ENCODE data around the gene ZNF701.
"Not testable (repeated sequence)": the region's sequence is repeated elsewhere in the genome, so short reads cannot be mapped to it uniquely, and the experiment has no call there.

Gene ZNF701

GRCh38 chr19:52626915-52627314 lies 56.8 kb downstream of the ZNF701 start (continued):
- no peak for TF ChIP-seq ZNF18 (tag by site-specific recombination; IDR thresholded peaks at IDR 0.05)
- no peak for TF ChIP-seq ZNF654 (tag by site-specific recombination; IDR thresholded peaks at IDR 0.05; ENCODE audit: low read depth)
- no peak for TF ChIP-seq BCL6B (tag by site-specific recombination; IDR thresholded peaks at IDR 0.05)
- TF ChIP-seq PRDM4 (tag by site-specific recombination; IDR thresholded peaks at IDR 0.05) = no peak
- TF ChIP-seq GLIS1 (tag by site-specific recombination; IDR thresholded peaks at IDR 0.05) = no peak
- no peak for TF ChIP-seq RBAK (tag by site-specific recombination; IDR thresholded peaks at IDR 0.05)
- TF ChIP-seq ZNF548 (tag by site-specific recombination; IDR thresholded peaks at IDR 0.05) = no peak

- H3K4me3 ChIP-seq (ENCODE audit: low read depth, low read length); POLR2A ChIA-PET; H3K27ac ChIP-seq (ENCODE audit: extremely low read depth, low read depth, low read length); H3K4me1 ChIP-seq (ENCODE audit: control insufficient read depth, insufficient read depth, low read length); CTCF ChIA-PET; H3K9me3 ChIP-seq (ENCODE audit: control insufficient read depth, insufficient read depth, low read depth, low read length): not testable (repeated sequence)
- peaks cover 0 to 42% of the 10 kb centered on the region in 2 experiments; a peak in 1 of 3 replicates for H3K36me3 ChIP-seq (ENCODE audit: control insufficient read depth in 2 of 2, insufficient read depth in 1 of 2, low read length in 2 of 2)
These were observed 57.4 kb downstream of the ZNF701 start for GRCh38 chr19:52627441-52627840.

GRCh38 chr19:52635786-52636570 lies 65.9 kb downstream of the ZNF701 start:
- Histone ChIP-seq H3K4me3 (ENCODE audit: low read depth, low read length) (no peak overlapping the region), H3K4me1 (ENCODE audit: control insufficient read depth, insufficient read depth, low read length) (no peaks in the 10 kb centered on the region), H3K36me3 (ENCODE audit: control insufficient read depth in 2 of 2, insufficient read depth in 1 of 2, low read length in 2 of 2) (peaks cover 0 to 10% of the 10 kb centered on the region in 2 experiments; a peak in 1 of 3 replicates), H3K9me3 (ENCODE audit: control insufficient read depth, insufficient read depth, low read depth, low read length) (no peaks in the 10 kb centered on the region), H3K27ac (ENCODE audit: extremely low read depth, low read depth, low read length) (no peak overlapping the region)
- ChIA-PET CTCF (interaction anchor here (0.5 to 0.6 kb wide), 2 partner anchors 325 to 1529 kb away, joined by 4 to 6 read pairs; no protein-coding TSS in a partner anchor), POLR2A (no interaction called here)
- no peak for TF ChIP-seq PBX3 (CRISPR knock-in tag; IDR thresholded peaks at IDR 0.05)
- no peak for TF ChIP-seq ZNF121 (tag by site-specific recombination; IDR thresholded peaks at IDR 0.05)
- TF ChIP-seq SCRT1 (tag by site-specific recombination; IDR thresholded peaks at IDR 0.05; ENCODE audit: borderline replicate concordance) = no peak
- TF ChIP-seq ZNF664 (tag by site-specific recombination; IDR thresholded peaks at IDR 0.05) = no peak
- TF ChIP-seq ZNF707 (tag by site-specific recombination; IDR thresholded peaks at IDR 0.05) = no peak
- TF ChIP-seq ZNF596 (tag by site-specific recombination; IDR thresholded peaks at IDR 0.05) = no peak
- TF ChIP-seq ZNF423 (tag by site-specific recombination; IDR thresholded peaks at IDR 0.05) = no peak
- TF ChIP-seq ZNF48 (tag by site-specific recombination; IDR thresholded peaks at IDR 0.05) = no peak
- no peak for TF ChIP-seq ZNF701 (tag by site-specific recombination; IDR thresholded peaks at IDR 0.05)
- TF ChIP-seq ZNF157 (tag by site-specific recombination; IDR thresholded peaks at IDR 0.05) = no peak
- TF ChIP-seq ZNF621 (tag by site-specific recombination; IDR thresholded peaks at IDR 0.05) = no peak
- no peak for TF ChIP-seq ZNF26 (tag by site-specific recombination; IDR thresholded peaks at IDR 0.05)
- no peak for TF ChIP-seq IKZF3 (tag by site-specific recombination; IDR thresholded peaks at IDR 0.05)
- TF ChIP-seq ZNF391 (tag by site-specific recombination; IDR thresholded peaks at IDR 0.05; ENCODE audit: borderline replicate concordance, low read depth) = no peak
